Measurements from ENCODE around the gene DPP10. TPM values are rescaled to one million over a fixed set of nuclear protein-coding genes. Genes with fewer than 3 reads are reported as not detected.

The DPP10 gene
- polyA plus RNA-seq, 4 donors: 11.5 to 24.1 (median 15.6) TPM

DNA sequence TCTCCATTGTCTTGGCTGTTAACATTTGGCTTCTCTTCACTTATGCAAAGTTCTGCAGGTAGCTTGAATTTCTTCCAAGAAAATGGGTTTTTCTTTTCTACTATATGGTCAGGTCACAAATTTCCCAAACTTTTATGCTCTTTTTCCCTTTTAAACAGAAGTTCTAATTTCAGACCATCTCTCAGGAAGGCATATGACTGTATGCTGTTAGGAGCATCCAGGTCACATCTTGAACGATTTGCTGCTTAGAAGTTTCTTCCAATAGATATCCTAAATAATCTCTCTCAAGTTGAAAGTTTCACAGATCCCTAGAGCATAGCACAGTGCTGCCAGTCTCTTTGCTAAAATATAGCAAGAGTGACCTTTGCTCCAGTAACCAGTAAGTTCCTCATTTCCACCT is 932.5 kb downstream of the DPP10 start:
- DNase-seq (ENCODE audit: low read depth in 4 of 4, low spot score in 3 of 4): no peak

DNA sequence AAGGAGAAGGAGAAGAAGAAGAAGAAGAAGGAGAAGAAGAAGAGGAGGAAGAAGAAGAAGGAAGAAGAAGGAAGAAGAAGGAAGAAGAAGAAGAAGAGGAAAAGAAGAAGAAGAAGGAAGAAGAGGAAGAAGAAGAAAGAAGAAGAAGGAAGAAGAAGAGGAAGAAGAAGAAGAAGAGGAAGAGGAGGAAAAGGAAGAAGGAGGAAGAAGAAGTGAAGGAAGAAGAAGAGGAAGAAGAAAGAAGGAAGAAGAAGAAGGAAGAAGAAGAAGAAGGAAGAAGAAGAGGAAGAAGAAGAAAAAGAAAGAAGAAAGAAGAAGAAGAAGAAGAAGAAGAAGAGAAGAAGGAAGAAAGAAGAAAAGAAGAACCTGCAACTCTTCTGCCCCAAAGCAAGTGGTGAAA is 942.0 kb downstream of the DPP10 start:
- DNase-seq (ENCODE audit: low read depth in 4 of 4, low spot score in 3 of 4): no peak

DNA sequence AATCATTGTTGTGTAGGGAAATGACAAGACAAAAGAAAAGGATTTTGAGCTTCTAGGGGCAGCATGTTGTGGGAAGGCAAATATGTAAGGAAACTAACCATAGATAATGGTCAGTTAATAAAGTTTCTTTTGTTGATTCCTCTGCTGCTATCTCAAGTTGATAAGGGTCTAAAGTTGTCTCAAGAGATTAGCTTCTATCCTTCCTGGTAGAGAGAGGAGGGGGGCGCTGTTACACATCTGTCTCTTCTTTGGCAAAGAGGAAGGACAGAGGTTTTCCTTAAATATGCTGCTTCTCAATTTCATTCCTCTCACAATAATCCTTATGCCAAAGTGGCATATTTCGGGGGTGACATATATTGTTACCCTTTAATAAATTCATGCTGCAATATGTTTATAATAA is 944.0 kb downstream of the DPP10 start:
- DNase-seq (ENCODE audit: low read depth in 4 of 4, low spot score in 3 of 4): no peak

DNA sequence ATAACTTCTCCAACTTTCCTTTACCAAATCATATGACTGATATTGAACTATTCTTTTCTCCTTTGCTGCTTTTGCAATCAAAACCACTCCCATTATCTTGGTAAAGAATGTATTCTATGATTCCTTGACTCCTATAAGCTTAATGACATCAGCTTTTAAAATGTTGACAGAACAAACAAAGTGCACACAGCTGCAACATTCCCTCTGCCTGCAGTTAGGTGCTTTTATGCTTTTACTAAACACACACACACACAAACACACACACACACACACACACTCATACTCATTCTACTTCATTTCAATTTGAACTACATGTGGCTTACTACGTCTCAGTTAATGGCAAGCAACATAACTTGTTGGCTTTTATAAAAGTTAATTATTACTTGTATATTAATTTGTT is 946.6 kb downstream of the DPP10 start:
- no peak for DNase-seq (ENCODE audit: low read depth in 4 of 4, low spot score in 3 of 4)

DNA sequence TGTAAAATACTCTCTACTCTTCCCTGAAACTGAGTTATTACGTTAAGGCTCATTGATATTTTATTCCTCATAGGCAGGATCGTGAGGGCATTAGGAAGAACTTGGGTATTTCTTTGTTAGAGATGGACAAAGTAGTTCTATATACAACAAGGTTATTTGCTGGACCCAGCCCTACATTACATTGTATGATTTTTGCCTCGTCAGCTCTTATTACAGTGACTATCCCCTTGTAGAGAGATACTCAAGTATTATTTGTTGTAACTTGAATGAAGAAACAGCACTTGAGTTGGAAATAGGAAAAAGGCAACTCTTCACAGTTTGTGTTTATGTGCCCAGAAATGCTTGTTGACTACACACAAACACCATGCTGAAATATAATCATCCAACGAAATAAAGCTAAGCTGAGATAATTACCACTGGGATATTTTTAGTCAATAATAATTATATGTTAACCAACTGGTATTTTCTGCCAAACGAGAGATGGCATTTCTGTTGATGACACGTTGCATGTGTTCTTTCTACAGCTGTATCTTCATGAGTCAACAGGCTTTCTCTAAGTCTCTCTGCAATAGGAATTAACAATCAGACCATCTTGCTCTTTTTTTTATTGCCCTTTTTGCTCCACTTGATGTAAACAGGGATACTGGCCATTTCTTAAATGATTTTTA is 947.6 kb downstream of the DPP10 start:
- no peak for DNase-seq (ENCODE audit: low read depth in 4 of 4, low spot score in 3 of 4)

- DNase-seq (ENCODE audit: low read depth in 4 of 4, low spot score in 3 of 4): no peak
Measured at GRCh38 chr2:115396579-115396978, 954.1 kb downstream of the DPP10 start.

- DNase-seq (ENCODE audit: low read depth in 4 of 4, low spot score in 3 of 4): no peak
Measured at GRCh38 chr2:115400940-115401339, 958.5 kb downstream of the DPP10 start.

DNA sequence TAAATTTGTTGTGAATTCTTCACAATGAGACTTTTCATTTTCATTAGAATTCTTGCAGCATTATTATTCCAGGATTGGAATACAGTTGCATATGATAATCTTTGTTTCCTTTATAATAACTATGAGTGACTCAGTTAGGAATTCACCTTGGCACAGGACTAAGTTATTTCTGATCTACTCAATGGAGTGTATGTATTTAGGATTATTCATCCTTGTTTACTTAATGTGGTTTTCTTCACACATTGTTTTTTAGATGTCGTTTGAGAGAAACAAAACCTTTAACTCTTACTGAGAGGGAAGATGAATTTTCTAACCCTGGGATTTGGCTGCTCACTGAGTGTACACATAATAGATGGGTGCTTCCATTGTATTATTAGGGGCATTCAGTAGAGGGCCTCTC is 970.1 kb downstream of the DPP10 start:
- DNase-seq (ENCODE audit: low read depth in 4 of 4, low spot score in 3 of 4): no peak

DNA sequence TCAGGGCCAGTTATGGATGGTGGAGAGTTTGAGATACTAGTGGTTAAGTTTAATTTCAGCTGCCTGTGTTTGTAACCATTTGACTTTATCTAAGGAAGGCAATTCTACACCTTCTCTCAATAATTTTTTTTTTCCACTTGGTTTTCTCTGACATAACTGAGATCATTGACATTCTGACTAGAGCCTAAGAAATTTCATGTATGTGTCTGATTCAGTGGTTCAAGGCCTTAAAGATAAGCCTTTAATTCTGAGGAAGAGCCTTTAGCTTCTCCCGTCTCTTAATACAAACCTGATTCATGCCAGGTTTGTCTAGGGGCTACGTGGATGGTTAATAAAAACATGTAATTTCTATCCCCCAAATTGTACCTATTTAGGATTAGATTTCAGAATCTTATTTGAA is 971.4 kb downstream of the DPP10 start:
- DNase-seq (ENCODE audit: low read depth in 4 of 4, low spot score in 3 of 4): no peak

GRCh38 chr2:115414466-115414865 is 972.0 kb downstream of the DPP10 start:
- DNase-seq (ENCODE audit: low read depth in 4 of 4, low spot score in 3 of 4): no peak

DNA sequence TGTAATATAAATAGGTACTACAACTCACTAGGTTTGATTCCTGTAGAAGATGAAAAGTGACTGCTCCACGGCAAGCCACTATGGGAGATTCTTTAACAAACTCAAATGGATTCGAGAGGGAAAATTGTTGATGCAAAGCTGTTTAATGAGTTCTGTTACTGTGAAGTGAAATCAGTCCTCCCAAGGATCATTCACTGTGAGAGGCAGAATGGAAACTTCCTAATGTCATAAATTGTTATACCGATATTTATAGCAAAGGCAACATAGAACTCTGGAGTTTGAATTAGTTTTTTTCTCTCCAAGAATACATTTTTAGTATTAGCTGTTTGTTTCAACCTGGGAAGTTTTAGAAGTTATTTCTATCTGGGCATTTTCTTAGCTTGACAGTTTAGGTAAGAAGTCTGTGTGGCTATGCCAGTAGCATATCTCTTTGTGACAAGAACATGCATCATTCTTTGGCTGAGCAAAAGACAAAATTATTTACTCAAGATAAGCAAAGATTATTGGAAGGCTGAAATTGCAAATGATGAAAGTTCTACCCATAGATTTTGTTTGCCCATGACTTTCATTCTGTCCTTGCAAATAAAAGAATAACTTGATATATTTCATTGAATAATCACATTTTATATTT is 979.7 kb downstream of the DPP10 start:
- DNase-seq (ENCODE audit: low read depth in 4 of 4, low spot score in 3 of 4): no peak

DNA sequence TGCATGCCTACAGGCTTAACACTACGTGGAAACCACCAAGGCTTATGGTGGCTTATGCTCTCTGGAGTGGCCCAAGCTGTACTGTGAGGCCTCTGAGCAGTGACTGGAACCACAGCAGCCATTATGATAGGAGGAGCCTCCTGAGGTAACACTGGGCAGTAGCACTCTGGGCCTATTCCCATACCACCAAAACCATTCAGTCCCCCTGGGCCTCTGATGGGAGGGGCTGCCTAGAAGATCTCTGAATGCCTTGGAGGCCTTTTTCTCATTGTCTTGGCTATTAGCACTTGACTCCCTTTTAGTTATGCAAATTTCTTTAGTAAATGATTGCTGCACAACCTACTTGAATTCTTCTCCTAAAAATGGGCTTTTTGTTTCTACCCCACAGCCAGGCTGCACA is 985.0 kb downstream of the DPP10 start:
- DNase-seq (ENCODE audit: low read depth in 4 of 4, low spot score in 3 of 4): no peak

- DNase-seq (ENCODE audit: low read depth in 4 of 4, low spot score in 3 of 4): peak in 3 of 4 donors; percentile 14 to 57 (median 16)
Measured at GRCh38 chr2:115440746-115441145, 998.3 kb downstream of the DPP10 start.

- no peak for DNase-seq (ENCODE audit: low read depth in 4 of 4, low spot score in 3 of 4)
Measured at GRCh38 chr2:115443539-115444185, 1001.2 kb downstream of the DPP10 start.

DNA sequence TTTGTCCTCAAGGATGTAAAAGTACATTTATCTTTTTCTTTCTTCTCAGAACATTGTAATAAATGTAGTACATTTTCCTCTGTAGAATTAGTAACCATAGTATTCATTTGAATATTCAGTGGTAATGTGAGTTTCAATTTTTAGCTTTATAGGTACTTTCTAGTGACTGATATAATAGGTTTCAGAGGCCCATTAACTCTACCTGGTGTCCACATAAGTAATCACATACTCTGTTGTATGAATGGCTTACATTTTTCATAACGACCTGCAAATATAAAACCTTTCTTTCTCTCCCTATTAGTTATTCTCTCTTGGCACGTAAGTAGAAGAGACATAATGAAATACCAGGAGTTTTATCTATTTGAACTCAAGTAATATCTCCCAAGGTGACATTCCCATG is 1017.6 kb downstream of the DPP10 start:
- DNase-seq (ENCODE audit: low read depth in 4 of 4, low spot score in 3 of 4): no peak

DNA sequence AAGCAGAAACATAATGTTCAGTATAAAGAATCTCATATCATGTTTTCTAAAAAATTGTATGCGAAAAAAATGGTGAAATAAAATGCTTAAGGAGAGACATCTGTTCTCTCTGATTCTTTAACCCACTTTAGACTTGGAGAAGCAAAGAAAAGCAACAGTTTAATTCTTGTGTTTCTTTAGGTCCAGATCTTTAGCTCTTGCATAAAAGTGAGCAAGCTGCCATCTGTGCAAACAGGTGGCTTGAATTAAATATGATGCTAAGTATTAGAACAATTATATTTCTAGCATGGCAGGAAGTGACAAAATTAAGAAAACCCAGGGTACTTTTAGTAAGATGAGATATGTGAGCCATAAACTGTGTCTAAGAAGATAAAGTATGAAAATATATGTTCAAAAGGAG is 1038.3 kb downstream of the DPP10 start:
- no peak for DNase-seq (ENCODE audit: low read depth in 4 of 4, low spot score in 3 of 4)

DNA sequence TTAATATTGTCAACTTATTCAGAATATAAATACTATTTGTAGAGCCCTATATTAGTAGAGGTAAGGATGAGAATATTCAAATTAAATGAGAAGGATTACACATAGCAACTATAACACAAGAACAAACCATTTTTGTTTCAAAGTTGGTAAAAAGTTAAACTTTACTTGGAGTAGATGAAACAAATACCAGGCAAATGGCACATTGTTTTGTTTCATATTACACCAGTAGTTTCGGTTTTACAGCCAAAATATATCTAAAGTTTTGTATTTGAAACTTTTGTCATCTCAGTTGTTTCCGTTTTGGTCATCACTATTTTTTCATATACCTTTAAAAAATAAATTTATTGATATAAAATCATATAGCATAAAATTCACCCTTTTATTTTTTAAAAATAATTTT is 1039.4 kb downstream of the DPP10 start:
- DNase-seq (ENCODE audit: low read depth in 4 of 4, low spot score in 3 of 4): no peak

- no peak for DNase-seq (ENCODE audit: low read depth in 4 of 4, low spot score in 3 of 4)
Measured at GRCh38 chr2:115483666-115484065, 1041.2 kb downstream of the DPP10 start.

DNA sequence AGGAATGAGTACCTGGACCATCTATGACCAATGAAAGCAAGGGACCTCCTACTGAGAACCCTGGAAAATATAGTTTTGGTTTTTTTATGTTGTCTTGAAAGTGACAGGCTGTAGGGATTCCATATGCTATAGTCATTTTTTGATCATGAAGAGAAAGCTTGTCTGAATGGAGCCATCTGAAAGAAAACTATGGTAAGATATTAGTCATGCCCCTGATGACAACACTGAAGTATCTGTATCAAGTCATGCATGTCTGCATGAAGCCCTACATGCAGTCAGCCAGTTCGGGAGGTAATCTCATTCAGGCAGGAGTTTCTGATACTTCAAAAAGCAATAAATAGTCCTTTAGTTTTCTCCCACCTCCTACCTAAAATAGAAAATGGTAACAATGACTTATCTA is 1042.0 kb downstream of the DPP10 start:
- no peak for DNase-seq (ENCODE audit: low read depth in 4 of 4, low spot score in 3 of 4)

DNA sequence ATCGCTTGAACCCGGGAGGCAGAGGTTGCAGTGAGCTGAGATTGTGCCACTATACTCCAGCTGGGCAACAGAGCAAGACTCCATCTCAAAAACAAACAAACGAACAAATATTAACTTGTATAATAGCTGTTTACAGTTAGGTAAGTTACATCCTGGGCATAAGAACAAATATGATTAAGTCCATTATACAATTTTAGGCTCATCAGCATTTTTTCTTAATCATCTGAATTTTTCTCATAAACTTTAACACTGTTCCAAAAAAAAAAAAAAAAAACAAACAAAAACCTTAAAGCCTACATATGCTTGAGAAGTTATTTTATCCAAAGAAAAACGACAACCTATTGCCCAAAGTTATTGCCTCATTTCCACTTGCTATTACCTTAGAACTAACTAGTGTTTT is 1042.5 kb downstream of the DPP10 start:
- DNase-seq (ENCODE audit: low read depth in 4 of 4, low spot score in 3 of 4): no peak

GRCh38 chr2:115491186-115491793 is 1048.8 kb downstream of the DPP10 start:
- peak in 1 of 4 donors; percentile 5 for DNase-seq (ENCODE audit: low read depth in 4 of 4, low spot score in 3 of 4)

- no peak for DNase-seq (ENCODE audit: low read depth in 4 of 4, low spot score in 3 of 4)
Measured at GRCh38 chr2:115505331-115505730, 1062.9 kb downstream of the DPP10 start.
